ENCODE data around the gene IZUMO4. TPM values are rescaled to one million over a fixed set of nuclear protein-coding genes. Genes with fewer than 3 reads are reported as not detected.
"Not testable (repeated sequence)": the region's sequence is repeated elsewhere in the genome, so short reads cannot be mapped to it uniquely, and the experiment has no call there.

The IZUMO4 gene
- total RNA-seq, 1 experiment from 2014 or later, result 1.3 TPM

DNA sequence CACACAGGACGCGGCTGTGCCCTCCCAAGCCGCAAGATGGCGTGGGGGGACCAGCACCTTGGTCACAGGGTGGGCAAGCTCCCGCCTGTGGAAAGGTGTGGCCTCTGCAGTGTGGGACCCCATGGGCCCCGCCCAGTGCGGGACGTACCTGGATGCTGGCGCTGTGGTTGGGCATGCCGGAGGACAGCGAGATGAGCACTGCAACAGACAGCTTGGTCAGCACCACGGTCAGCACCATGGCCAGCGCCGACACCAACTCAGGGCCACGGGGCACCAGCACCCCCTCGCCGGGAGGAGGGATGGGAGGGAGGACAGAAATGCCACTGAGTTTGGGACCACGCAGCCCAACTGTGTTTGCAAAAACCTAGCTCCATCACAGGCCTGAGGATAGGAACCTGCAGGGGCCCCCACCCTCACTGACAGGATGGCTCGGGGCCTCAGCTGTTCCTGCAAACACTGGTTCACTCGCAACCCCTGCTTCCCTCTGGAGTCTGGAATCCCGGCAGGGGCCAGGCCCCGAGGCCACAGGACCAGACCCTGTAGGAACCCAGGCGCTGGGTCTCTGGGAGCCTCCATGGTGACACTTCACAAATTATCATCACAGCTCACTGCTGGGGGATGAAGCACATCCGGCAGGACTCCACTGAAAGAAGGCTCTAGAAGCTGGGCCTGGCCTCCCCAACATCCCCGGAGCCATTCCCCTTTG, 27.1 kb downstream of the IZUMO4 start:
- no peak for DNase-seq (ENCODE audit: low spot score)

DNA sequence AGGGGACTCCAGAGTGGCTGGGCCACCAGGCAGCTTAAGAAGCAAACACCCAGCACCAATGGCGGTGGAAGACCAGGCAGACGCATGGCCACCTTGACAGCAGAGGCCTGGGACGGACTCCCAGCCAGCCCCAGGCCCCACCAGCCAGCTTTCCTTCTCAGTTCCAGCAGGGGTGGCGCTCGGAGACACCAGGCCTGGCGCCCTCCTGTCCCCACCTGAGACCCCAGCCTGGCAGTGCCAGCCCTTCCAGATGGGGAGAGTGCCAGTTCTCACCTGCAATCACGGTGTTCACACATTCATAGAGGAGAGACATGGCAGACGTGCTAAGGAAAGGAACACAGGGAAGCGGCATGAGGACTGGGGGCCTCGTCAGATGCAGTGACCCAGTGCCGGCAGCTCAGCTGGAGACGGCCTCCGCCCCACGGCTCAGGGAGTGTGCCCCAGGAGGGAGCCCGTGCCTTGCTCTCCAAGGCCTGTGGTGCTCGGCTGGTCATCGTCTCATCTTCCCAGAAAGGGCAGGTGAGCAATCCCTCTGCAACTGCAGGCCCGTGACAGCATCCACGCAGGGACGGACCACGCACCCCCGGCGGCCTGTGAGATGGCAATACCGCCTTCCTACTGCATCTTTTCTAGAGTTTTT, 30.3 kb downstream of the IZUMO4 start:
- no peak for DNase-seq (ENCODE audit: low spot score)

DNA sequence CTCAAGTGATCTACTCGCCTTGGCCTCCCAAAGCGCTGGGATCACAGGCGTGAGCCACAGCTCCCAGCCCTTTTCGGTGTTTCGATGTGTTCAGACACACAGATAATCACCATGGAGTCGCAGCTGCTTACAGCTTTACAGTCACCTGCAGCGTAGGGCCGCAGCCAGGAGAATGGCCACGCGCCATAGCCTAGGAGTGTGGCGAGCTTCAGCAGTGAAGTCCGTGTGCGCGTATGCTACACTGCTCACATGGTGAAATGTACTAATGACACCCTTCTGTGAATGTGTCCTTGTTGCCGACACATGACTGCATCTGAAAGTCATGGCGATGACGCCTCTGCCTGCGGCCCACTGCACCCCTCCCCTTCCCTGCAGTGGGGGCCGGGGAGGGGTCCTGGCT, 31.0 kb downstream of the IZUMO4 start:
- no peak for DNase-seq (ENCODE audit: low spot score)

DNA sequence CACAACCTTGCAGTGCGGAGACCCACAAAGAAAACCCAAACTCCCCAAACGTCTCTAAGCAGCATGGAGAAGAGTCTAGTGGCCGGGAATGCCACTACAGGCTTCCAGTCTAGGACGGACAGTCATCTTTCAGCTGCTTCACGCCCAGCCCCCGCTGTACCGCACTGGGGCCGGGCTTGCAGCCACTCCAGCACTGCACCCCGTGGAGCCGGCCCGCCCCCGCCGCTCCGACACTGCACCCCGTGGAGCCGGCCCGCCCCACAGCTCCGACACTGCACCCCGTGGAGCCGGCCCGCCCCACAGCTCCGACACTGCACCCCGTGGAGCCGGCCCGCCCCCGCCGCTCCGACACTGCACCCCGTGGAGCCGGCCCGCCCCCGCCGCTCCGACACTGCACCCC, 31.5 kb downstream of the IZUMO4 start:
- DNase-seq (ENCODE audit: low spot score), result not testable (repeated sequence)

GRCh38 chr19:2129022-2129421, 32.3 kb downstream of the IZUMO4 start:
- DNase-seq (ENCODE audit: low spot score), result no peak

- no peak for DNase-seq (ENCODE audit: low spot score)
These were observed 32.8 kb downstream of the IZUMO4 start for GRCh38 chr19:2129486-2129885.

GRCh38 chr19:2129892-2130770, 33.4 kb downstream of the IZUMO4 start:
- DNase-seq (ENCODE audit: low spot score), result no peak

- DNase-seq (ENCODE audit: low spot score), result not testable (repeated sequence)
These were observed 34.6 kb downstream of the IZUMO4 start for GRCh38 chr19:2131012-2131975.

- no peak for DNase-seq (ENCODE audit: low spot score)
These were observed 35.5 kb downstream of the IZUMO4 start for GRCh38 chr19:2132191-2132590.

DNA sequence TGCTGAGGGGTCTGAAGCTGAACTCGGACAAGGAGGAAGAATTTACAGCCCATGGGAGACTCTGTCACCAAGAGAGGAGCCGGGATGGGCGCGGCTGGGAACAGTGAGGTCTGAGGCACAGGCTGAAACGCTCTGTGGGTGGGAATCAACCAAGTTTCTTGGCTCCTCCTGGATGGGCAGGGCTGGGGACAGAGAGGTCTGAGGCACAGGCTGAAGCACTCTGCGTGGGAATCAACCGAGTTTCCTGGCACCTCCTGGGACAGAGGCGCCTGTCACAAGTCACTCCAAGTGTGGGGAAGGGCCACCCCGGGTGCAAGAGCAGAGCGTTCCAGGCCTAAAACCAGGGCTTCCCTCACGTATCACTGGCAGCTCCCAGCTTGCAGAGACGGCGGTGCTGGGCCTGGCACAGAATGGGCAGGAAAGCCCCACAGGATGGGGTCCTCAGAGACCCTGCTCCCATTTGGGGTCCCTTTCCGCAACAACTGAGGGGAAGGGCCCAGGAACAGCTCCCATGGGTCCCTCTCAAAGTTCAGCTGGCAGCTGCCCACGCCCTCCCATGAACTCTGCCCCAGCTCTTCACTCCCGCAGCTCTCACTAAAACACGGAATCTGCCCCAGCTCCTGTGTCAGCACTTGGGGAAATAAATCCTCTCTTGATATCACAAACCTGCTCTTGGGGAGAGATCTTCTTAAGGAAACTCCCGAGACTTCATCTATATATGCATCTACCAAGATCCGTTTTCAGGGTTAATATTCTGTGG, 36.2 kb downstream of the IZUMO4 start:
- DNase-seq (ENCODE audit: low spot score), result no peak

DNA sequence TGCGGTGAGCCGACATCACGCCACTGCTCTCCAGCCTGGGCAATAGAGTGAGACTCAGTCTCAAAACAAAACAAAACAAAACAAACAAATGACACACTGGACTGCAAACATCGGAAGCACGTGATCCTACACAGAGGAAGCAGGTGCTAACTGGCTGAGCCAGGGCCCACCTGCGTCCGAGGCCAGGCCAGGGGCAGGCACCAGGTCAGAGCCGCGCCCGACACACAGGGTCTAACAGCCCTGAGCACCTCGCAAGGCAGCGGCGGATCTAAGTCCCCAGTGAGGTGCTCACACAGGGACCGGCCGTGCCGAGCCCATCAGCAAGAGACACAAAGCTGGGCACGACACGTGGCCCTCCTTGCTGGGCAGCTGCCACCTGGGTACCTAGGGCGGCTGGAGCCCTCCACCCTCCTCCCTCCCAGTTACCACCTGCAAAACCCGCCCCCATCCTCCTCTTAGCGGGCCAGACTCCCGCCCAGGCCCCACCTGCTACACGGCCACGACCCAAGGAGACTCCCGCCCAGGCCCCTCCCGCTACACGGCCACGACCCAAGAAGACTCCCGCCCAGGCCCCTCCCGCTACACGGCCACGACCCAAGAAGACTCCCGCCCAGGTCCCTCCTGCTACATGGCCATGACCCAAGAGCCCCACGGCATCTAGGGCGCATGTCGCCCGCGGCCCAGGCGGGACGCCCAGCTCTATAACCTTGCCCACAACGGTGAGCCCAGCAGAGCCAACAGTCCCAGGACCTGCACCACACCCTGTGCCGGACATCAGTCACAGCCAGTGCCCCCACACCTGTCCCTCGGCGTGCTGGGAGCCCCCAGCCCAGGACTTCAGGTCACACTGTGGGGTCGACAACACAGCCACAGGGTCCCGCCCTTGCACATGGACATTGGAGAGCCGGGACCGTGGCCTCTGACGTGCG, 39.0 kb downstream of the IZUMO4 start:
- no peak for DNase-seq (ENCODE audit: low spot score)

- DNase-seq (ENCODE audit: low spot score), result no peak
These were observed 40.1 kb downstream of the IZUMO4 start for GRCh38 chr19:2136796-2137195.

DNA sequence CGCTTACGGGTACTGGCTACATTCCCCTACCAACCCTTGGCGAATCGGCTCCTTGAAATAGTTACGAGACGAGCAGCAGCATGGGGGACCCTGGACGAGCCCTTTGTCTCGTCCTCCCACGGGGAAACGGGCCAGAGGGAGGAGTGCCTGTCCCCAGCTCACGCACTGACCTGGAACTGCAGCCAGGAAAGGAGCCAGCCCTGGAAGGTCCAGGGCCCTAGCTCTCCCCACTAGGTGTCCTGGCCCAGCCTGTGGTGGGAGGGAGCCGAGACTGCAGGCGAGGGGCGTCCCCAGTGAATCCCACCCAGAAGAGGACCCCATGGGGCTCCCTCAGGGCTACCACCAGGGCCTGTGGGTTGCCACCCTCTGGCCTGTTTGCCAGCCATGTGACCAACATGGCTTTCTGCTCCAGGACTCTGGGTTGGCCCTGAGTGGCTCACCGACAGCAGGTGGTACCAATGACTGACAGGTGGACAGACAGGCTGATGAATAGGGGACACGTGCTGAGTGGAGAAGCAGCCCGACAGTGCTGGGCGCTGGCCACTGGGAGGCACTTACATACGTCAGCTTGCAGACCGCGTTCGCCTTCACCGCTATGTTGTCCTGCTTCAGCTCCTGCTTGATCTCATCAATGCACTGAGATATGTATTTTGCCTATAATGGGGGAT, 41.5 kb downstream of the IZUMO4 start:
- DNase-seq (ENCODE audit: low spot score), result no peak

- no peak for DNase-seq (ENCODE audit: low spot score)
These were observed 42.8 kb downstream of the IZUMO4 start for GRCh38 chr19:2139385-2140137.

GRCh38 chr19:2140138-2140569, 43.4 kb downstream of the IZUMO4 start:
- DNase-seq (ENCODE audit: low spot score), result no peak

DNA sequence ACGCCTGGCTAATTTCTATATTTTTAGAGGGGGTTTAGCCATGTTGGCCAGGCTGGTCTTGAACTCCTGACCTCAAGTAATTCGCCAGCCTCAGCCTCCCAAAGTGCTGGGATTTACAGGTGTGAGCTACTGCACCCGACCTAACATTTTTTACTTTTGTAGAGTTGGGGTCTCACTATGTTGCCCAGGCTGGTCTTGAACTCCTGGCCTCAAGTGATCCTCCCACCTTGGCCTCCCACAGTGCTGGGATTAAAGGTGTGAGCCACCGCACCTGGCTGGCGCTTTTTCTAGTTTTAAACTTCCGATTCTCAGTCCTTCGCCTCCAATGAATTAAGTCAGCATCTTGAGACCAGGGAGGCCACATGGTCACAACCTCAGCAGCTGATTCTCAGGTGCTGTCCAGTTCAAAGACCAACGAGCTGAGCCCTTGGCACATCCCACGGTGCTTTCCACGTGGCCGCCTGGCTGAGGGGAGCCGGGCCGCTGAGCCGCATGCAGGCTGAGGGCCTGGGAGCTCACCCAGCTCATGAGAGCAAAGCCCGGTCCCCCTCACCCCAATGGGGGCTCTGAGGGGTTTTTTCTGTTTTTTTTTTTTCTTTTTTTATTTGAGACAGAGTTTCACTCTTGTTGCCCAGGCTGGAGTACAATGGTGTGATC, 45.6 kb downstream of the IZUMO4 start:
- DNase-seq (ENCODE audit: low spot score), result no peak

DNA sequence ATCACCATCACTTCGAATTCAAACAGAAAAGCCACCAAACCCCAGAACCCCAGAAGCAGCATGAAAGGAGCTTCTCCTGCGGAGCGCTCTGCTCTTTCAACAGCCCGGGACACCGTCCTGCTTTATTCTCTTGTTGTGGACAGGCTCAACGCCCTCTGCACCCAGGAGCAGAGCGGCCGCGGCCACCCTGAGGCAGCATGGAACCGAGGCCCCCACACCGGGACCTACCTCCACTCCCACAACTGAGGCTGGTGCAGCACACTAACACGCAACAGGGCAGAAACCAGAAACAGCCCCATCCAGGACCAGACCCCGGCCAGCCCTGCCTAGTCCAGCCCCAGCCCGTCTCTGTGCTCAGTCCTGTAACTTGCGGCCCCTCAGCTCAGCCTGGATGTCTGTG, 47.5 kb downstream of the IZUMO4 start:
- no peak for DNase-seq (ENCODE audit: low spot score)

- DNase-seq (ENCODE audit: low spot score), result no peak
These were observed 49.1 kb downstream of the IZUMO4 start for GRCh38 chr19:2145831-2146241.

Measured in H4 (cell line).